GM19193 (cell line): ENCODE data around the gene IDH2.

Experiments
- POLR2A ChIP-seq: IDR thresholded peaks from 4 replicates; pipeline ENCODE4 v1.6.1; 2011; ENCODE audit not compliant: insufficient read depth, insufficient read length; ENCODE audit errors: extremely low read depth

IDH2 gene

DNA sequence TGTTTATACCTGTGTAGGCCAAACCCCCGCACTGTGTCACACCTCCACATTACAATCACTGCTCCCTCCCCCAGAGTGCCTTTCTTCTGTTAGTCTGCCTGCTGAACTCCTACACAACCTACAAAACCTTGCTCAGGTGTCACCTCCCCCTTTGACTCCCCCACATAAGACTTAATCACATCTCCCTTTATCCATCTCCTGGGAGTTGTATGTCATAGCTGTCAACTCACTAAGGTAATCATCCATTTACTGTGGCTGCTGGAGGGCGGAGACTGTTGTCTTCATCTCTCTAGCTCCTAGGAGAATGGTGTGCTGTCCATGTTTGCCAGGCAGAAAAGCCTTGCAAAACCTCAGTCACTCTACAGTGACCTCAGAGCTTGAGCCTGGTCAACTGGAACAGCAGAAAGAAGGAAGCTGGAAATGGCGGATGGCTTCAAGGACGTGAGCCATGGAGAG is 57.3 kb downstream of the IDH2 start:
- TF ChIP-seq POLR2A: no peak

DNA sequence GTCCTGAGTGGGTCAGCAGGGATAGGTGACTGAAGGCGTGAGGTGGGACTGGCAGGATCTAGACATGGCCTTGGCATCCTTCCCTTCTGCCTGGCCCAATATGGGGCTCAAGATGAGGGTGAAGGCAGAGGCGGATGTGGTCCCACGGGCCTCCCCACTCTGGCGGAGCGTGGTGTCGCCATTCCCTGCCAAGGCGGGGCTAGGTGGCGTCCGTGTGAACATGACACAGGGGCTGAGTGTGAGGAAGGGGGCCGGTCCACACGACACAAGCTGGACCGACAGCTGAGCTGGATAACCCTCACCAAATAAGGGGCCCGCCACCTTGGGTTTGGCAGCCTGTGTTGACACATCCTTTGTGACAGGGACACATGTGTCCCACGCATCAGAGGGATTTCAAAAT is 58.1 kb downstream of the IDH2 start:
- TF ChIP-seq POLR2A: no peak

DNA sequence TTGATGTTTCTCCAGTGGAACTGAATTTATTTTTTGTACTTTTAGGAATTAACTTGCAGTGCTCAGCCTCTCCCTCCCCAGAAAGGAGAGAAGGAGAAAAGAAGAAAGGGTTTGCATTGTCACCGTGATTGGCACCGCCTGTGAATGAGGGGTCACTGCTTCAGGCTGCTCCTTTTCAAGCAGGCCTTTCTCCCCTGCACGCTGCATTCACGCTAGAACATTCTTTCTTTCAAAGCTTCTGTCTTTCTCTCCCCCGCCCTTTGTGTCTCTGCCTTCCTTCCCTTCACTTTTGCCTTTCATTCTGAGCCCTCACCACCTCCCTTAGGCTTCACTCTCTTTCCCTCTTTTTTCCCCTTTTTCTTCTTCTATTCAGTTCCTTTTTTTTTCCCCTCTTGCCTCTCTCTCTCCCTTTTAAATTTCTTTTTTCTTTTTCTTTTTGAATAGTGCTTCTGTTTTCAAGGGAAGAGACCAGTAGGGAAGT is 58.7 kb downstream of the IDH2 start:
- TF ChIP-seq POLR2A: no peak

DNA sequence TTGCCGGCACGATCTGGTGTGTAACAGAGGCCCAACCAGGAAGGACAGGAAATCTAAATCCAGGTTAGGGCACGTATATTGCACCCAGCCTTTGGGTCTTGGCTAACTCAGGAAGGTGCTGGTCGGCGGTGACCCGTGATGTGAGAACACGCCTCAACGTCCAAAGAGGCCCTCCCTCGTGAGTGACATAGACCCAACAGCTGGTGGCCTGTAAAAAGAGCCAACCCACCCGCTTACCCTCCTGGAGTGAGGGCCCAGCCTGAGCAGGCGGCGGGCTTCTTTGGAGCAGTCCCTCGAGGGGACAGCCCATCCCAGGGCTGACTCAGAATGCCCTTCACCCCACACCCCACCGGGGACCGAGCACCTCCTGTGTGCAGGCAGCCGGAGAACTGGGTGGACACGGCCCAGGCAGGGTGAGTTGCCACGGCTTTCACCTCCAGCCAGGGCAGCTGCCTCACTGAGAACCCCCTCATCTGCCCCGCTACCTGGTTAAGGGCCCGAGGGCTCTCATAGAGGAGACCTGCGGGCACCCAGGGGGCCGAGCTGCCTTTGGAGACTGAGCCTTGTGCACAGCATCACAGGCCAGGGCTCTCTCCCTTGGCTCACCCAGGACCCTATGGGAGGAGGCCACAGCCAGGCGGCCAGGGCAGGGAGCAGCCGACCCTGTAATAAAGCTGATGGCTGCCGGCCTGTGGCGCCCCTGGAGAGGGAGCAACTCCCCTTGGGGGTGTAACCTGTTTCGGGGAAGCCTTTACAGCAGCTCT is 59.3 kb downstream of the IDH2 start:
- TF ChIP-seq POLR2A: no peak

DNA sequence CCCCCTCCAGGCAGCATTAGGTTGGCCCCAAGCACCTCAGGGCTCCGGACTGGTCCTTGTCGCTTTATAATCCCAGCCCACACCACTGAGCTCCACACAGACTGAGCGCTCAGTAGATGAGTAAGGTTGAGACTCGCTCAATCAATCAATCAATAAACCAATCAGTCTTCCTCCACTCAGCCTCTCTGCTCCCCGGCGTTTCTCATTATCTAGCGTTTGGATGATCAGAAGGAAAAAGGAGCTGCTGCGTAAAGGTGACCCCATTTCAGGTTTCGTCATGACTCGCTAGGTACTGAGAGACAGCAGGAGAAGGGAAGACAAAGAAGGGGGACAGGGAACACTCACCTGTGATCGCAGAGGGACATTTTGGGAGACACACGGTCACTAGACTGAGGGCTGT is 59.9 kb downstream of the IDH2 start:
- TF ChIP-seq POLR2A: no peak

DNA sequence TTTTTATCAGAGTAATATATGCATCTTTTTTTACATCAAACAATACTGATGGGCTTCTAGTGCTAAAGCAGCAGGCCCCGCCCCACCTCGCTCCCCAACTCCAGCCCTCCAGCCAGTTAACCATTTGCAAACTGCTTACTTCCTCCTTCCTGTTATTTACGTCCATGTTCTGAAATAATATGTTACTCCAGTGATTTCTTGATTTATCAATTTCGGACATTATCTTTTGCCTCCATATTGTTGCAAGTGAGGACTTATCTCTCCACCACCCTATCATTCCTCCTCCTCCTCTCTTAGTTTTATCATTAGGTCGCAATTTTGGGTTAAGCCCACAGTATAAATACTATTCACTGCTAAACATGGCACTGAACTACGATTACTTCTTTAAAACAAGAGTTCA is 61.6 kb downstream of the IDH2 start:
- no peak for TF ChIP-seq POLR2A

DNA sequence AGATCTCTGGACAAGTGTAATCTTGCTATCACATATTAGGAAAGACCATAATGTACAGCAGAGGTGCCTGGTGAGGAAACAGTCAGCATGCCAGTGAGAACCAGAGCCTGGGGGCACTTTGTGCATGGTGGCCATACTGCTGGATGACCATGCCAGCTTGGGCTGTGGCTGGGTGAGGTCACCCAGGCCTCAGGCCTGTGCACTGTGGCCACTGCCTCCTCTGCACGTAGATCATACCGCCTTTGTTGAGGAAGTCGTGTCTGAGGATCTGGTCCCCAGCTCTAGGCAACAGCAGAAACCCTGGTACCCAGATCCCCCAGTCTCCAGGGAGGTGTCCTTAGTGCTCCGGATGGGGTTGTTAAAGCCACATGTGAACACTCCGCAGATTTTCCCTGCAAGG is 62.3 kb downstream of the IDH2 start:
- no peak for TF ChIP-seq POLR2A

DNA sequence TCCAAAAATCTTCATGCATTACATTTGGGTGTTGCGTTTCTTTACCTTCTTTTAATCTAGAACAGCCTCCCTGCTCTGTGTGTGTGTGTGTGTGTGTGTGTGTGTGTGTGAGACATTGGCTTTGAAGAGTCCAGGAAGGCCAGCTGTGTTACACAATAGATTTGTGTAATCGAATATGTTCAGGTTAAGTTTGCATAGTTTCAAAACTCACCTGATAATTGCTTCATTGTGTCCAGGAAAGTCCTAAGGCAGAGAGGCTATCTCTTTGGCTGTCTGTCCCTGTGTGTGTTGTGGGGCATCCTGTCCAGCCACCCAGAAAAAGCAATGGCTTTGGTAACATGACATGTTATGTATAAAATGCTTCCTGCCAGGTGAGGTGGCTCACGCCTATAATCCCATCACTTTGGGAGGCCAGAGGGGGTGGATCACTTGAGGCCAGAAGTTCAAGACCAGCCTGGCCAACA is 63.6 kb downstream of the IDH2 start:
- TF ChIP-seq POLR2A: no peak

DNA sequence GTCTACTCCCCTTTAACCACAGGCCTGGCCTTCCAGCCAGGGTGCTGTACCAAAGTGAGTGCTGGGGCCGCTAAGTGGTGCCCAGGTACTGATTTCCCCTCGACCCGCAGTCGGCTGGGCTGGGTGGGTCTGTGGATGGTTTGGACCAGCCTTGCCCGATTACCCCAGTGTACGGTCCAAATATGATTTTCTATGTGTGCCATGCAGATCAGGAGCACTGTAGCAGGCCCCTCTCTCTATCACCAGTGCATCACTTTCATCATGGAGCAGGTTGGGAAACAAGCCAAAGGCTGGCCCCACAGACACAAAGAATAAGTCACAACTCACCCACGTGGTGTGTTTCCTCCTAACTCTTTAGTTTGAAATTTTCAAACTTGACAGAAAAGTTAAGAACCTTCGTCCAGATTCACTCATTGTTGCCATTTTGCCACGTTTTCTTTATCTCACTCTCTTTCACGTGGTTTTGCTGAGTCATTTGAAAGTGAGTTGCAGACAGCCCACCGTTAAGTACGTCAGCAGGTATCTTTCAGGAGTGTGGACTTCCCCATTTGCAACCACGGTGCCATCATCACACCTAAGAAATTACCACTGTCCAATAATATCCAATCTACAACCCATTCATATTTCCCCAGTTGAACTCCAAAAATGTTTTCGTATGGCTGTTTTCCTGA is 64.2 kb downstream of the IDH2 start:
- no peak for TF ChIP-seq POLR2A

DNA sequence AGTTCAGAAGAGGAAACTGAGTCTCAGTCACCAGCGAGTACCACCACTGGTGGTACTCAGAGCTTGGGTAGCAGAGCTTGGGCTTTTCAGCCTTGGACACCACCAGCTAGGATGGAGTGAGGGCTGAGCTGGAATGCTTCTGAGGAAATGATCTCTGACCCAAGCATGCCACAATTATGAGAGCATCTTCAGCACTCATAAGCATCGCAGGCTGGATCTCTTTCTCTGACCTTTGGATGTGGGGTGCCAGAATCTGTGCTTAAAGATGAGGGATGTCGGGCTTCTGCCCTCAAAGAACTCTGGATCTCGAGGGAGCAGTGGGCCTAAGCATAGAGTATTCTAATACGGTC is 64.8 kb downstream of the IDH2 start:
- no peak for TF ChIP-seq POLR2A

DNA sequence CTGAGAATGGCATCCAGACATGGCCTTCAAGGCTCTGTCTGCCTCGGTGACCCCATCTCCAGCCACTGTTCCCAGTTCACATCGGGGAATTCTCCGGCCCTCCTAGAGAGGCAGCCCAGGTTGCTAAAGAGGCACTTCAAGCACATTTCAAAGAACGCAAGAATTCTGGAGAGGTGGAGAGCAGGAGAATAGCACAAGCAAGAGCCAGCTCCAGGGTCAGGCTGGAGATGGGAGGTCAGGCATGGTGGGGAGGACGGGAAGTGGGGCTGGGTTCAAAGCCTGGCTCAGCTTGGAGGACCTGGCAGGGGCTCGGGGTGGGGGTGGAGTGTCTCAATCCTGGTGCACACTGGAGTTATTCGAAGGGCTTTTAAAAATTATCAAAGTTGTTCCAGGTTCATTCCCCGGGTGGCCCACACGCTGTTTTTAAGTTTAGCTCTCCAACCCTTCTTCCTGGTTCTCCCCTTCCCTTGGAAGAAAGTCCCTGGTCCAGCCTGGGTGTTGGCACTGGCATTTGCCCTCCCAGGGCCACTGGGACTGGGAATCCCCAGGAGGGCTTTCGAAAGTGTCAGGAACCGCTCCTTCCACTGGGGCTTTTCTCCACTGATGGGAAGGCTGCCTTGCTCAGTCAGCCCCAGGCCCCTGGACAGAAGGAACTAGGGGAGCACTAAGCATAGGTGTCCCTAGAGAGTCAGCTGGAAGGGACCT is 65.3 kb downstream of the IDH2 start:
- TF ChIP-seq POLR2A: no peak

DNA sequence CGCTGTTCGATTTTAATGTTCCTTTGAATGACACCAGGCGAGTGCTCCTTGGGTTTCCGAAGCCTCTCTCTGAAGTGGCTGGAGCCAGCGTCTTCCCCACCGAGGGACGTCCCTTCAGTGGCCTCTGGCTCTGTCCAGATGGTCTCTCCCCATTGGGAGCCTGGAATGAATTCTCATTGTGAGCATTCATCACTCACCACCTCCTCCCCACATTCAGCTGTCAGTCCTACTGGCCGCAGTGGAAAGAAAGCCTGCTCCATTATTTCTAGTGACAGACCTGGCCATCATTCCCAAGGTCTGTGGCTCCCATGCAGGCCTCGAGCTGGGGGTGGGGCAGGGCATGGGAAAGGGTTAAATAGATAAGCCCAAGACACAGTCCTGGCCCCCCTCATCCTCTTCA is 65.9 kb downstream of the IDH2 start:
- no peak for TF ChIP-seq POLR2A

DNA sequence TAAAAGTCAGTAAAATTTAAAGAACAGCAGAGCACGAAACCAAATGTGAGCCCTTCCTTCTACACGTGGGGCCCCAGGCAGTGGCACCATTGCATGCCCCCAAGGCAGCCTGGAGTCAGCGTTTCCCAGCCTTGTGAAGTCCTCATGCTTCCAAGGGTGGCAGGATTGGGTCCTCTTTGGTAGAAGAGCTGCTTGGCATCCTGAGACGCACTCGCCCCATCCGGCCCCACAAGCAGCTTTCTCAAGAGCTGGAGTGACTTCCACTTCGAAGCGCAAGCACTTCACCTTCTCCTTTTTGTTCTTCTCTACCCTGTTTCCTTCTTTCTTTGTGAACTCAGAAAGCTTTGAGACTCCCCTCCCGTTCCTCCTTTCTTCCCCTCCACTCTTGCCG is 66.4 kb downstream of the IDH2 start:
- TF ChIP-seq POLR2A: no peak

DNA sequence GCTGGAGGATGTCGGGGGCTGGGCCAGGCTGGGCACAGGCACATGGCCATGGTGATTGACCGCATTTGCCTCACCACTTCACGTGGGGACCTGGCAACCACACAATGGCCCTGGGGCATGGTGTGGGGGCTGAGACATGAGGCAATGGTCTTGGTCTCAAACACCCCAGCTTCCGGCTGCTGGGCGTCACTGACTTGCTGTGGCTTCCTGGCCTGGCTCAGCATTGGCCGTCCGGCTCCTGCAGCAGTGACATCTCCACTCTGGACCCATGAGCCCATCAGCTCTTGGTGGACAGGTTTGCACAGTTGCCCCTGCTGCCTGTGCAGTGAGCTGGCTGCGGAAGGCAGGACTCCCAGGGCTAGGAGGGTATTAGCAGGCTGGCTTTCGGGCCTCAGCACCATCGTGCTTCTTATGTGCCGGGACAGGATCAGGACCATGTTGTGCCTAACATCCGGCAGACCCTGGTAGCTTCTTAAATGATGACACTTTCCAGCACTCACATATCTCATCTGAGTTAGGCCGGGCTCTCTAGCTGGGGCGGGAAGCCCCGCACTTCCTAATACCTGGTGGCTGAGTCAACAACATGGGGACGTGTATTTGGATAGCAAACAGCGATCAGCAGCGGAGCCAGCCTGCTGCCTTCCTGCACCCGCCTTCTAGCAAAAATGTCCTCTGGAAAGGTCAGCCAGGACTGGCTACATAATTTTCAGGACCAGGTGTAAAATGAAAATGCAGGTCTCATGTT is 67.0 kb downstream of the IDH2 start:
- TF ChIP-seq POLR2A: no peak

DNA sequence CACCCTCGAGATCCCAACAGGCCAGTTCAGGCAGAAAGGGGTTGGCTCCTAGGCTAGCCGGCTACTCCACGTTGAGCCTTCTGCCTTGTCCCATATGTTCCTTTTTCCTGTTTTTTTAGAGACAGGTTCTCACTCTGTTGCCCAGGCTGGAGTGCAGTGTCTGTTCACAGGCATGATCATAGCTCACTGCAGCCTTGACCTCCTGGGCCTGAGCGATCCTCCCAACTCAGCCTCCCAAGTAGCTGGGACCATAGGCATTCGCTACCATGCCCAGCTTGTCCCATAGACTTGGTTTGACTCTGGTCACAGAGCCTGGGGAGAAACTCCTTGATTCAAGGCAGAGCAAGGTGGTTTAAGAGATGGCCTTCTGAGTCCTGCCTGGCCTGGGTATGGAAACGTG is 68.8 kb downstream of the IDH2 start:
- no peak for TF ChIP-seq POLR2A
